ENCODE measurements around the gene SENP1.

The SENP1 gene

DNA sequence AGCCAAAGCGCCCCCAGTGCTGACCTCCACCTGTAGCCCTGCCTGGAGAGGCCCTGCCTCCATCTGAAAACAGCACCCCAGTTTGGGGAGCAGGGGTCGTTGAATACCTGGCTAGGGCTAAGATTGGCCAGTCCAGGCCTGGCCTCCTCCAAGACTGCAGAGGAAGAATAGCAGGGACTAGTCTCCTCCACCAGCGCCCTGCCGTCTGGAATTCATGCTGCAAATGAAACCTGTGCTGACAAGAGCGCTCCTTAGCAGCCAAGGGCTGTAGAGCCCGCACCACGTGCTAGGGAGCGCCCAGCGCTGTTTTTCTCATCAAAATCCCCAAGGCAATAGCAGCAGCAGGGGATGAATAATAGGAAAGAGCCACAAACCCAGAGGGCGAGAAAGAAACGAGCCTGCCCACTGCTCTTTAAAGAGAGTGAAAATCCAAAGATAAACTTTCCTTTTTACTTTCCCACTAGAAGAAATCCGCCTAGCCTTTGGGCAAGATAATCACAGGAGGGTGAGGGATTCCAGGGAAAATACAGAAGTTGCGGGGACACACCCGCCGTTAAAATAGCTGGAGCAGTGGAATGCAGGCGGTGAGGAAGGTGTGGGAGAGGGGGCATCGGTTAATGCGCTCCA lies 104.9 kb downstream of the SENP1 start:
- DNase-seq (ENCODE audit: low read depth in 2 of 2), result no peak

DNA sequence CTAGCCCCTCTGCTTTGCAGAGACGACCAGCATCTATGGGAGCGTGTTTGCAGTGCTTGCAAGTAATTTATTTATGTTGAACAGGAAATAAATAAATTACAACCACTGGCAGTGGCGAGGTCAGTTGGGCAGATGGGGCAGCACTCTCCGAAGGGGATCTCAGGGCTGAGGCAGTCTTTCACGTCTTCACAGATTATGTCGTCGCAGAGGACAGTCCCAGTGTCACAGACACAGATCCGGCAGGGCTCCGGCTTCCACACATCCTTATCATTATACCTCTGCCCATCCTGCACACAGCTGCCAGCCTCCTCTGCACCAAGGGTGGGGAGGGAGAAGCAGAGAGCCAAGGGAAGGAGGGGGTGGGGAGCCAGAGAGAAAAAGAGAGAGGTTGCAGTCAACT lies 106.1 kb downstream of the SENP1 start:
- no peak for DNase-seq (ENCODE audit: low read depth in 2 of 2)

DNA sequence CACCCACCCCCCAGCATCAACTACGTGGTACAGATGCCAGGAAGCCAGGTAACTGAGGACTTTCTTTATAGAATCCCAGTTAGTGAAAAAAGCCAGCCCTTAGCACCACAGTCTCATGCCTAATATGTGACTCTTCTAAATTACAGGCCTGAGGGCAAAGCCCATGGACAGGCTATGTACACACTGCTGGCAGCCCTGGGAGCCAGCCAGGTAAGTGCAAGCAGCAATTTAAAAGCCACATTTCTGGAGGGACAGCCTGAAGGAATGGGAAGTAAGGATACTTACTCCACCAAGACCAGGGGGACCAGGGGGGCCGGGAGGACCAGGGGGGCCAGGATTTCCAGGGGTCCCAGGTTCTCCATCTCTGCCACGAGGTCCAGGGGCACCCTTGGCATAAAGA lies 108.6 kb downstream of the SENP1 start:
- DNase-seq (ENCODE audit: low read depth in 2 of 2), result no peak

DNA sequence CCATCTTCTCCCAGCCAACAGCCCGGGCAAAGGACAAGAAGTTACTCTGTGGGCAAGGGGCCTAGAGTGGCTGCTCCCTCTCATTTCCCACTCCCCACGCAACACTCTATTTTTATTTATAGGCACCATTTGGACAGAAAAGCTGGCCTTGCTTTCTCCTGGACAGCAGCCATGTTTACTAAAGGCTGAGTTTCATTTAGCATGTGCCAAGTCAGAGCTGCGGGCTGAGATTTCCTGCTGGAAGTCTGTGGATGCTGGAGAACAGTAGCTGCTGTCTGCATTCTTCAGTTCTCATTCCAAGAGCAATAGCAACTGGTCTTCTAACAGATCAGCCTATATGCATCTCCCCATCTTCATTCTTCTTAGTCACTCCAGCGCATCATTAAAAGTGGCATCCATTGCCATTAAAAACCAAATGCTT lies 109.9 kb downstream of the SENP1 start:
- DNase-seq (ENCODE audit: low read depth in 2 of 2), result no peak

DNA sequence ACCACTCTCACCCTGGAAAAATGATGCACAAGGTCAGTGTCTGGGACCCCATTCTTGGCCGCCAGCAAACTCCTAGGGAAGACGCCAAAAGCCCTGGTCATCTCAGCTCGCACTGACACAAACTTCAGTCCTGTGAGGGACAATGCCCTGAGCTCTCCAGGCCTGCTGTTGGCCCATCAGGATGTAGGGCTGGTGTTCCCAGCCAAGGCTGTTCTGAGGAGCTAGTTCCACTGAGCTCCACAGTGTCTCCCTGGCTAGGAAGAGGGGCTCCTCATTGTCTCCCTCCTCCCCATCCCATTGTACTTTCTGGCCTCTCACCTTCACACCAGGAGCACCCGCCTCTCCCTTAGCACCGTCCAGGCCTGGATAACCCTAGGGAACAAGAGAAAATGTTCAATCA lies 112.4 kb downstream of the SENP1 start:
- DNase-seq (ENCODE audit: low read depth in 2 of 2), result no peak

Measured in stimulated activated CD4-positive, alpha-beta T cell treated with anti-CD3 and anti-CD28 coated beads, Interleukin-15, amount 100 ng/mL, for 48 hours (primary cell).